Measurements from ENCODE around the gene NDUFV3. TPM values are rescaled to one million over a fixed set of nuclear protein-coding genes. Genes with fewer than 3 reads are reported as not detected.
"Not testable (repeated sequence)": the region's sequence is repeated elsewhere in the genome, so short reads cannot be mapped to it uniquely, and the experiment has no call there.

The NDUFV3 gene
- total RNA-seq: 10 to 100 TPM; 17.0 TPM

GRCh38 chr21:42892931-42893755 lies at the start of gene NDUFV3:
Gene NDUFV3 (plus strand): TSS chr21:42893309. CDS start chr21:42893334, 25 bp downstream.
- Mint-ChIP-seq H3K36me3 (ENCODE audit: low read depth) (peaks cover 12% of the 10 kb centered on the region), H3K27ac (peak within 1 kb of the TSS; percentile 84), H3K27me3 (no peaks in the 10 kb centered on the region), H3K4me3 (peak within 1 kb of the TSS; percentile 83), H3K9me3 (no peaks in the 10 kb centered on the region), H3K4me1 (peaks cover 14% of the 10 kb centered on the region)
- DNase-seq: peak; percentile 100
- ChIA-PET POLR2A (interaction anchor here (0.8 to 3.6 kb wide), 9 partner anchors 9 to 767 kb away, joined by 3 to 63 read pairs (median 4); partner anchors contain the start of genes PKNOX1, RRP1B and WDR4), CTCF (interaction anchor here (0.9 to 1.1 kb wide), 4 partner anchors 8 to 299 kb away, joined by 3 to 6 read pairs (median 4); partner anchors contain the start of gene PKNOX1)

- Mint-ChIP-seq H3K36me3 (ENCODE audit: low read depth) (peaks cover 52% of the 10 kb centered on the region), H3K27ac (peak overlapping the region; percentile 40), H3K4me1 (no peaks in the 10 kb centered on the region), H3K27me3 (no peaks in the 10 kb centered on the region), H3K4me3 (no peak overlapping the region), H3K9me3 (no peaks in the 10 kb centered on the region)
- DNase-seq: no peak
- ChIA-PET CTCF (no interaction called here), POLR2A (no interaction called here)
Measured at GRCh38 chr21:42844411-42845113, 48.5 kb upstream of the NDUFV3 start.

GRCh38 chr21:42845296-42845965 lies 47.7 kb upstream of the NDUFV3 start:
- no peak overlapping the region for H3K4me3 Mint-ChIP-seq
- no peak for DNase-seq
- no peaks in the 10 kb centered on the region for H3K27me3 Mint-ChIP-seq
- H3K27ac Mint-ChIP-seq: no peak overlapping the region
- H3K36me3 Mint-ChIP-seq (ENCODE audit: low read depth): peaks cover 59% of the 10 kb centered on the region
- POLR2A ChIA-PET: no interaction called here
- H3K9me3 Mint-ChIP-seq: no peaks in the 10 kb centered on the region
- H3K4me1 Mint-ChIP-seq: no peaks in the 10 kb centered on the region
- CTCF ChIA-PET: no interaction called here

- no peak for DNase-seq
- ChIA-PET POLR2A (no interaction called here), CTCF (no interaction called here)
- Mint-ChIP-seq H3K27ac (no peak overlapping the region), H3K4me1 (peaks cover 7% of the 10 kb centered on the region), H3K9me3 (no peaks in the 10 kb centered on the region), H3K36me3 (ENCODE audit: low read depth) (peaks cover 63% of the 10 kb centered on the region), H3K27me3 (no peaks in the 10 kb centered on the region), H3K4me3 (no peak overlapping the region)
Measured at GRCh38 chr21:42846221-42846620, 46.9 kb upstream of the NDUFV3 start.

- H3K4me3 Mint-ChIP-seq: no peak overlapping the region
Measured at GRCh38 chr21:42847051-42847707, 45.9 kb upstream of the NDUFV3 start.

GRCh38 chr21:42847726-42848125 lies 45.4 kb upstream of the NDUFV3 start:
- peaks cover 8% of the 10 kb centered on the region for H3K4me1 Mint-ChIP-seq
- POLR2A ChIA-PET: no interaction called here
- CTCF ChIA-PET: no interaction called here
- no peaks in the 10 kb centered on the region for H3K27me3 Mint-ChIP-seq
- no peak overlapping the region for H3K4me3 Mint-ChIP-seq
- H3K27ac Mint-ChIP-seq: no peak overlapping the region
- no peaks in the 10 kb centered on the region for H3K9me3 Mint-ChIP-seq
- DNase-seq: no peak
- peaks cover 68% of the 10 kb centered on the region for H3K36me3 Mint-ChIP-seq (ENCODE audit: low read depth)

More at GRCh38 chr21:42847051-42847707, 45.9 kb upstream of the NDUFV3 start:
- Mint-ChIP-seq H3K9me3 (no peaks in the 10 kb centered on the region), H3K36me3 (ENCODE audit: low read depth) (peaks cover 67% of the 10 kb centered on the region), H3K27me3 (no peaks in the 10 kb centered on the region), H3K4me1 (peaks cover 8% of the 10 kb centered on the region), H3K27ac (no peak overlapping the region)
- ChIA-PET POLR2A (no interaction called here), CTCF (no interaction called here)
- DNase-seq: no peak

GRCh38 chr21:42848144-42848931 lies 44.8 kb upstream of the NDUFV3 start:
- H3K9me3 Mint-ChIP-seq, CTCF ChIA-PET, DNase-seq, H3K4me3 Mint-ChIP-seq, H3K27me3 Mint-ChIP-seq, POLR2A ChIA-PET, H3K4me1 Mint-ChIP-seq, H3K27ac Mint-ChIP-seq: not testable (repeated sequence)
- H3K36me3 Mint-ChIP-seq (ENCODE audit: low read depth): peaks cover 66% of the 10 kb centered on the region

GRCh38 chr21:42848932-42849758 lies 44.0 kb upstream of the NDUFV3 start:
- no peaks in the 10 kb centered on the region for H3K27me3 Mint-ChIP-seq
- ChIA-PET CTCF (no interaction called here), POLR2A (no interaction called here)
- H3K36me3 Mint-ChIP-seq (ENCODE audit: low read depth): peaks cover 68% of the 10 kb centered on the region
- H3K4me3 Mint-ChIP-seq: no peak overlapping the region
- H3K9me3 Mint-ChIP-seq: no peaks in the 10 kb centered on the region
- no peak for DNase-seq
- H3K27ac Mint-ChIP-seq: no peak overlapping the region
- H3K4me1 Mint-ChIP-seq: peaks cover 8% of the 10 kb centered on the region

- CTCF ChIA-PET: no interaction called here
- H3K4me3 Mint-ChIP-seq: no peak overlapping the region
- H3K36me3 Mint-ChIP-seq (ENCODE audit: low read depth): peaks cover 67% of the 10 kb centered on the region
- no peak for DNase-seq
- POLR2A ChIA-PET: no interaction called here
- H3K27ac Mint-ChIP-seq: no peak overlapping the region
- H3K27me3 Mint-ChIP-seq: no peaks in the 10 kb centered on the region
- peaks cover 8% of the 10 kb centered on the region for H3K4me1 Mint-ChIP-seq
- no peaks in the 10 kb centered on the region for H3K9me3 Mint-ChIP-seq
Measured at GRCh38 chr21:42849759-42850412, 43.2 kb upstream of the NDUFV3 start.

- CTCF ChIA-PET: no interaction called here
- H3K9me3 Mint-ChIP-seq: no peaks in the 10 kb centered on the region
Measured at GRCh38 chr21:42850463-42850862, 42.6 kb upstream of the NDUFV3 start.

GRCh38 chr21:42850866-42851391 lies 42.2 kb upstream of the NDUFV3 start:
- Mint-ChIP-seq H3K4me3 (no peak overlapping the region), H3K27ac (no peak overlapping the region), H3K4me1 (peaks cover 8% of the 10 kb centered on the region), H3K9me3 (no peaks in the 10 kb centered on the region), H3K36me3 (ENCODE audit: low read depth) (peaks cover 65% of the 10 kb centered on the region), H3K27me3 (no peaks in the 10 kb centered on the region)
- peak; percentile 59 for DNase-seq
- POLR2A ChIA-PET: no interaction called here
- CTCF ChIA-PET: interaction anchor here (0.8 kb wide), 1 partner anchor 27 kb away, joined by 3 read pairs; no protein-coding TSS in a partner anchor

More at GRCh38 chr21:42850463-42850862, 42.6 kb upstream of the NDUFV3 start:
- Mint-ChIP-seq H3K27ac (no peak overlapping the region), H3K27me3 (no peaks in the 10 kb centered on the region), H3K36me3 (ENCODE audit: low read depth) (peaks cover 64% of the 10 kb centered on the region), H3K4me1 (peaks cover 8% of the 10 kb centered on the region), H3K4me3 (no peak overlapping the region)
- no peak for DNase-seq
- POLR2A ChIA-PET: no interaction called here

Data from activated CD4-positive, alpha-beta memory T cell treated with anti-CD3 and anti-CD28 coated beads, Interleukin-2, amount 10 ng/mL, durations not matched to agents 7 days and 5 days (primary cell).